Measurements from ENCODE around the gene ZNF44. TPM values are rescaled to one million over a fixed set of nuclear protein-coding genes. Genes with fewer than 3 reads are reported as not detected.

The ZNF44 gene
- total RNA-seq, 1 donor: 11.2 TPM

- Histone ChIP-seq H2AFZ (ENCODE audit: low read length) (no peak overlapping the region), H3K9me3 (ENCODE audit: low read depth, low read length) (no peaks in the 10 kb centered on the region), H3K36me3 (ENCODE audit: insufficient read depth, low read length) (no peaks in the 10 kb centered on the region), H3K4me2 (ENCODE audit: insufficient read depth, low read length) (no peak overlapping the region), H3K27me3 (ENCODE audit: insufficient read depth, low read length) (no peaks in the 10 kb centered on the region), H3K4me1 (ENCODE audit: insufficient read depth, low read length) (peaks cover 7% of the 10 kb centered on the region), H3K79me2 (ENCODE audit: insufficient read depth, low read length) (peaks cover 84% of the 10 kb centered on the region), H4K20me1 (ENCODE audit: insufficient read depth, low read length) (peaks cover 4% of the 10 kb centered on the region), H3K27ac (ENCODE audit: low read depth, low read length) (no peak overlapping the region), H3K4me3 (ENCODE audit: insufficient read depth, low read length) (no peak overlapping the region)
- no peak for DNase-seq (ENCODE audit: insufficient read length, low spot score, missing footprints)
- TF ChIP-seq, protein P1, sequence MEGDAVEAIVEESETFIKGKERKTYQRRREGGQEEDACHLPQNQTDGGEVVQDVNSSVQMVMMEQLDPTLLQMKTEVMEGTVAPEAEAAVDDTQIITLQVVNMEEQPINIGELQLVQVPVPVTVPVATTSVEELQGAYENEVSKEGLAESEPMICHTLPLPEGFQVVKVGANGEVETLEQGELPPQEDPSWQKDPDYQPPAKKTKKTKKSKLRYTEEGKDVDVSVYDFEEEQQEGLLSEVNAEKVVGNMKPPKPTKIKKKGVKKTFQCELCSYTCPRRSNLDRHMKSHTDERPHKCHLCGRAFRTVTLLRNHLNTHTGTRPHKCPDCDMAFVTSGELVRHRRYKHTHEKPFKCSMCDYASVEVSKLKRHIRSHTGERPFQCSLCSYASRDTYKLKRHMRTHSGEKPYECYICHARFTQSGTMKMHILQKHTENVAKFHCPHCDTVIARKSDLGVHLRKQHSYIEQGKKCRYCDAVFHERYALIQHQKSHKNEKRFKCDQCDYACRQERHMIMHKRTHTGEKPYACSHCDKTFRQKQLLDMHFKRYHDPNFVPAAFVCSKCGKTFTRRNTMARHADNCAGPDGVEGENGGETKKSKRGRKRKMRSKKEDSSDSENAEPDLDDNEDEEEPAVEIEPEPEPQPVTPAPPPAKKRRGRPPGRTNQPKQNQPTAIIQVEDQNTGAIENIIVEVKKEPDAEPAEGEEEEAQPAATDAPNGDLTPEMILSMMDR (IDR thresholded peaks at IDR 0.05; ENCODE audit: extremely low read depth, low read depth, low read length): no peak
Observed at GRCh38 chr19:12284631-12285030, 10.1 kb downstream of the ZNF44 start.

- peaks cover 5% of the 10 kb centered on the region for H3K4me1 ChIP-seq (ENCODE audit: insufficient read depth, low read length)
- H3K36me3 ChIP-seq (ENCODE audit: insufficient read depth, low read length): no peaks in the 10 kb centered on the region
- no peak for DNase-seq (ENCODE audit: insufficient read length, low spot score, missing footprints)
- H3K4me3 ChIP-seq (ENCODE audit: insufficient read depth, low read length): no peak overlapping the region
- no peak overlapping the region for H2AFZ ChIP-seq (ENCODE audit: low read length)
- TF ChIP-seq, protein P1 (IDR thresholded peaks at IDR 0.05; ENCODE audit: extremely low read depth, low read depth, low read length): no peak
- H3K4me2 ChIP-seq (ENCODE audit: insufficient read depth, low read length): no peak overlapping the region
- no peak overlapping the region for H3K27ac ChIP-seq (ENCODE audit: low read depth, low read length)
- H4K20me1 ChIP-seq (ENCODE audit: insufficient read depth, low read length): peaks cover 3% of the 10 kb centered on the region
- peaks cover 87% of the 10 kb centered on the region for H3K79me2 ChIP-seq (ENCODE audit: insufficient read depth, low read length)
- no peaks in the 10 kb centered on the region for H3K9me3 ChIP-seq (ENCODE audit: low read depth, low read length)
- H3K27me3 ChIP-seq (ENCODE audit: insufficient read depth, low read length): no peaks in the 10 kb centered on the region
Observed at GRCh38 chr19:12284226-12284625, 10.5 kb downstream of the ZNF44 start.

DNA sequence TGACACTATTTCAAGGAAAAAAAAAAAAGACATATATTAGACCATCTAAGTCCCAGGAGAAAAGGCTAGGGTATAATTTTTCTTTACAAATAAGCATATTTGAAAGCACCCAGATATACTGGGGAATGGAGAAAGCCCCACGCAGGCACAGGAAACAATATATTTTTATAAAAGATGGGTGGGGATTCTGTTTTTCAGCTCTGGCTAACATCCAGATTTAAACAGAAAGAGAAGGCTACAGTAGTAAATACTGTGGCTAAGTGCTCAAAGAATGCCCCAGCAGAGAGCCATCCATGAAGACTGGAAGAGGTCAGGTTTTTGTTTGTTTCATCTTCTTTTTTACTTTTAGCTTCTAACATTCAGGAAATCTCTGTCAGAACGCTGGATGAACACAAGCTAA, 16.0 kb downstream of the ZNF44 start:
- Histone ChIP-seq H3K4me1 (ENCODE audit: insufficient read depth, low read length) (no peaks in the 10 kb centered on the region), H3K4me3 (ENCODE audit: insufficient read depth, low read length) (no peak overlapping the region), H3K36me3 (ENCODE audit: insufficient read depth, low read length) (peaks cover 20% of the 10 kb centered on the region), H4K20me1 (ENCODE audit: insufficient read depth, low read length) (no peaks in the 10 kb centered on the region), H3K27ac (ENCODE audit: low read depth, low read length) (no peak overlapping the region), H3K79me2 (ENCODE audit: insufficient read depth, low read length) (peaks cover 77% of the 10 kb centered on the region), H2AFZ (ENCODE audit: low read length) (no peak overlapping the region), H3K9me3 (ENCODE audit: low read depth, low read length) (peaks cover 26% of the 10 kb centered on the region), H3K27me3 (ENCODE audit: insufficient read depth, low read length) (no peaks in the 10 kb centered on the region), H3K4me2 (ENCODE audit: insufficient read depth, low read length) (no peak overlapping the region)
- TF ChIP-seq, protein P1 (IDR thresholded peaks at IDR 0.05; ENCODE audit: extremely low read depth, low read depth, low read length): no peak
- no peak for DNase-seq (ENCODE audit: insufficient read length, low spot score, missing footprints)

DNA sequence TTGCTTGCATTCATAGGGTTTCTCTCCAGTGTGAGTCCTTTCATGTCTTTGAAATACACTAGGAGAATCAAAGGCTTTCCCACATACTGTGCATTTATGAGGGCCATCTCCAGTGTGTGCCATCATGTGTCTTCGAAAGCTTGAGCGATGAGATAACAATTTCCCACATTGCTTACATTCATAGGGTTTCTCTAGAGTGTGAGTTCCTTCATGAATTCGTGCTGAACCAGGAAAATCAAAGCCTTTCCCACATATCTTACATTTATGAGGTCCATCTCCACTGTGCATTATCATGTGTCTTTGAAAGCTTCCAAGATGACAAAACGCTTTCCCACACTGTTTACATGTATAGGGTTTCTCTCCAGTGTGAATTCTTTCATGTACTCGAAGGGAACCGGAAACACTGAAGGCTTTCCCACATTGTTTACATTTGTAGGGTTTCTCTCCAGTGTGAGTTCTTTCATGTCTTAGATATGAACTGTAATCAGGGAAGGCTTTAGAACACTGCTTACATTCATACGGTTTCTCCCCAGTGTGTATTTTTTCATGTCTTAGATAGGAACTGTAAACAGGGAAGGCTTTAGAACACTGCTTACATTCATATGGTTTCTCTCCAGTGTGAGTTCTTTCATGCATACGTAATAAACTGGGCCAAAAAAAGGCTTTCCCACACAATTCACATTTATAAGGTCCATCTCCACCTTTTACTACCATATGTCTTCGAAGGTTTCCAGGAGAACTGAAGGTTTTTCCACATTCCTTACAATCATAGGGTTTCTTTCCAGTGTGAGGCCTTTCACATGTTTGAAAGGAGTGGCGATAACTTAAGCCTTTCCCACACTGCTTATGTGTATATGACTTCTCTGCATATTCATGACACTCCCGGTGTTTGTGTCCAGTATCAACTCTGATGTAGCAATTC, 21.4 kb downstream of the ZNF44 start:
- Histone ChIP-seq H3K4me3 (ENCODE audit: insufficient read depth, low read length) (no peak overlapping the region), H3K36me3 (ENCODE audit: insufficient read depth, low read length) (peaks cover 48% of the 10 kb centered on the region), H3K27me3 (ENCODE audit: insufficient read depth, low read length) (no peaks in the 10 kb centered on the region), H4K20me1 (ENCODE audit: insufficient read depth, low read length) (no peaks in the 10 kb centered on the region), H3K79me2 (ENCODE audit: insufficient read depth, low read length) (peaks cover 27% of the 10 kb centered on the region), H3K9me3 (ENCODE audit: low read depth, low read length) (peaks cover 68% of the 10 kb centered on the region), H3K4me2 (ENCODE audit: insufficient read depth, low read length) (no peak overlapping the region), H3K4me1 (ENCODE audit: insufficient read depth, low read length) (no peaks in the 10 kb centered on the region), H3K27ac (ENCODE audit: low read depth, low read length) (no peak overlapping the region), H2AFZ (ENCODE audit: low read length) (no peak overlapping the region)
- TF ChIP-seq, protein P1 (IDR thresholded peaks at IDR 0.05; ENCODE audit: extremely low read depth, low read depth, low read length): no peak
- no peak for DNase-seq (ENCODE audit: insufficient read length, low spot score, missing footprints)

Data from osteoblast (primary cell).